Activated B cell treated with CpG ODN at 0.5 μM for 24 hours (primary cell): ENCODE measurements around the gene CCDC34. TPM values are rescaled to one million over a fixed set of nuclear protein-coding genes. Genes with fewer than 3 reads are reported as not detected.

ENCODE experiments used
- ATAC-seq: fragments of 200-7000 bp; cut with Tn5 transposase; one replicate; pipeline ENCODE4 v1.10.0; 2021; ENCODE audit warnings: low read depth, mild to moderate bottlenecking, moderate library complexity
- CTCF ChIA-PET: fragments of 350-600 bp; sonication (Branson Sonifier 250); formaldehyde crosslinking; loops from one replicate; lab custom pipeline; 2021; ENCODE audit warnings: antibody characterized with exemption; lab: Charles Lee
- POLR2A ChIA-PET: fragments of 350-600 bp; sonication (Branson Sonifier 250); formaldehyde crosslinking; loops from one replicate; lab custom pipeline; 2021; ENCODE audit warnings: antibody characterized with exemption; lab: Charles Lee
- DNase-seq: peaks from one replicate; pipeline ENCODE4 v3.0.0; 2022
- H3K27ac Mint-ChIP-seq: one replicate; pipeline ENCODE4 v1.8.0; 2020; ENCODE audit warnings: mixed read lengths
- H3K27me3 Mint-ChIP-seq: one replicate; pipeline ENCODE4 v1.8.0; 2021; ENCODE audit warnings: mixed read lengths
- H3K36me3 Mint-ChIP-seq: one replicate; pipeline ENCODE4 v1.8.0; 2021; ENCODE audit warnings: low read depth, mixed read lengths
- H3K4me1 Mint-ChIP-seq: one replicate; pipeline ENCODE4 v1.8.0; 2021; ENCODE audit warnings: mixed read lengths
- H3K4me3 Mint-ChIP-seq: one replicate; pipeline ENCODE4 v1.8.0; 2020; ENCODE audit warnings: mild to moderate bottlenecking, mixed read lengths
- H3K9me3 Mint-ChIP-seq: one replicate; pipeline ENCODE4 v1.8.0; 2020; ENCODE audit warnings: mixed read lengths
- CTCF ChIP-seq: fragments of 200-600 bp; IDR thresholded peaks from one replicate; pipeline ENCODE4 v1.8.0; 2022; ENCODE audit warnings: antibody characterized with exemption, mild to moderate bottlenecking
- intact Hi-C: fragments of 100-400 bp; cut with micrococcal nuclease; formaldehyde crosslinking; loops from one replicate; pipeline ENCODE4 v1.15.1; 2024
- total RNA-seq: library from RNA; stranded (reverse); gene quantifications from 2 replicates; pipeline ENCODE4 v1.2.3, GENCODE V29; 2022

CCDC34 gene
- total RNA-seq, 1 donor from 2014 or later, result 3.7 TPM

GRCh38 chr11:27373856-27374602 is 11.0 kb upstream of the CCDC34 start:
- no peak overlapping the region for H3K4me3 Mint-ChIP-seq
- intact Hi-C loops, result no loop called here
- ATAC-seq, result no peak
- H3K9me3 Mint-ChIP-seq, result no peaks in the 10 kb centered on the region
- TF ChIP-seq CTCF, result no peak
- no peaks in the 10 kb centered on the region for H3K27me3 Mint-ChIP-seq
- ChIA-PET CTCF (no interaction called here), POLR2A (no interaction called here)
- H3K27ac Mint-ChIP-seq, result no peak overlapping the region
- DNase-seq, result no peak
- no peaks in the 10 kb centered on the region for H3K4me1 Mint-ChIP-seq
- H3K36me3 Mint-ChIP-seq, result no peaks in the 10 kb centered on the region

- no peak for ATAC-seq
- CTCF ChIA-PET, result no interaction called here
- TF ChIP-seq CTCF, result no peak
- no peaks in the 10 kb centered on the region for H3K4me1 Mint-ChIP-seq
- no peaks in the 10 kb centered on the region for H3K36me3 Mint-ChIP-seq
- DNase-seq, result no peak
- intact Hi-C loops, result no loop called here
- H3K9me3 Mint-ChIP-seq, result no peaks in the 10 kb centered on the region
- POLR2A ChIA-PET, result no interaction called here
- no peak overlapping the region for H3K27ac Mint-ChIP-seq
- no peak overlapping the region for H3K4me3 Mint-ChIP-seq
- no peaks in the 10 kb centered on the region for H3K27me3 Mint-ChIP-seq
These were observed 10.4 kb upstream of the CCDC34 start for GRCh38 chr11:27373392-27373791.

- no peak overlapping the region for H3K27ac Mint-ChIP-seq
- ATAC-seq (no peak), DNase-seq (no peak)
- H3K9me3 Mint-ChIP-seq, result no peaks in the 10 kb centered on the region
- CTCF ChIA-PET, result no interaction called here
- TF ChIP-seq CTCF, result no peak
- intact Hi-C loops, result no loop called here
- POLR2A ChIA-PET, result no interaction called here
- no peaks in the 10 kb centered on the region for H3K36me3 Mint-ChIP-seq
- H3K4me3 Mint-ChIP-seq, result no peak overlapping the region
- H3K27me3 Mint-ChIP-seq, result no peaks in the 10 kb centered on the region
- no peaks in the 10 kb centered on the region for H3K4me1 Mint-ChIP-seq
These were observed 9.1 kb upstream of the CCDC34 start for GRCh38 chr11:27372164-27372563.

- CTCF ChIA-PET, result no interaction called here
- Mint-ChIP-seq H3K27me3 (no peaks in the 10 kb centered on the region), H3K27ac (no peak overlapping the region), H3K36me3 (no peaks in the 10 kb centered on the region), H3K4me3 (no peak overlapping the region), H3K4me1 (no peaks in the 10 kb centered on the region), H3K9me3 (no peaks in the 10 kb centered on the region)
- DNase-seq (no peak), ATAC-seq (no peak)
- no peak for TF ChIP-seq CTCF
- POLR2A ChIA-PET, result no interaction called here
- intact Hi-C loops, result no loop called here
These were observed 8.5 kb upstream of the CCDC34 start for GRCh38 chr11:27371489-27371888.

GRCh38 chr11:27370374-27370773 is 7.4 kb upstream of the CCDC34 start:
- H3K4me3 Mint-ChIP-seq, result no peak overlapping the region
- no peaks in the 10 kb centered on the region for H3K9me3 Mint-ChIP-seq
- TF ChIP-seq CTCF, result no peak
- intact Hi-C loops, result no loop called here
- no peaks in the 10 kb centered on the region for H3K36me3 Mint-ChIP-seq
- H3K27me3 Mint-ChIP-seq, result no peaks in the 10 kb centered on the region
- no peak overlapping the region for H3K27ac Mint-ChIP-seq
- ATAC-seq (no peak), DNase-seq (no peak)
- CTCF ChIA-PET, result no interaction called here
- POLR2A ChIA-PET, result no interaction called here
- no peaks in the 10 kb centered on the region for H3K4me1 Mint-ChIP-seq
